ENCODE results near the gene CAPN5. TPM values are rescaled to one million over a fixed set of nuclear protein-coding genes. Genes with fewer than 3 reads are reported as not detected.

Gene CAPN5
- total and polyA plus RNA-seq, 10 of the 15 experiments (the other 5 are each of a cell fraction or from before 2014, with no cell fraction given) = 0.02 to 0.33 (median 0.07) TPM; not detected in 3

- Histone ChIP-seq H3K27ac (ENCODE audit: control insufficient read depth, insufficient read depth) (no peak overlapping the region), H3K9ac (ENCODE audit: control insufficient read depth, insufficient read depth, low read length) (no peak overlapping the region), H3K36me3 (ENCODE audit: control insufficient read depth in 2 of 2, insufficient read depth in 2 of 2, low read length in 1 of 2) (no peaks in the 10 kb centered on the region), H3K4me1 (ENCODE audit: control insufficient read depth, insufficient read depth, low read length) (no peaks in the 10 kb centered on the region), H3K79me2 (ENCODE audit: control insufficient read depth, insufficient read depth, low read length) (no peaks in the 10 kb centered on the region), H4K20me1 (ENCODE audit: control insufficient read depth, insufficient read depth) (no peaks in the 10 kb centered on the region), H3K9me3 (replicated peaks; ENCODE audit: control insufficient read depth, insufficient read depth, low read length) (no peaks in the 10 kb centered on the region), H3K27me3 (replicated peaks in 1 of 2; ENCODE audit: control insufficient read depth in 2 of 2, insufficient read depth in 2 of 2, low read length in 1 of 2) (no peaks in the 10 kb centered on the region; a peak in 2 of 4 replicates), H3K4me3 (no peak overlapping the region), H2AFZ (ENCODE audit: control insufficient read depth, low read depth, low read length) (no peak overlapping the region), H3K4me2 (ENCODE audit: control insufficient read depth, insufficient read depth) (no peak overlapping the region)
- FAIRE-seq (no peak), DNase-seq (ENCODE audit: low read depth, low spot score) (no peak), ATAC-seq (no peak)
- CTCF ChIA-PET = no interaction called here
- RAD21 ChIA-PET (ENCODE audit: unreplicated experiment) = no interaction called here
- 27% methylated on average over 10 of the region's 10 CpGs for WGBS (ENCODE audit: insufficient coverage, insufficient replicate concordance, low lambda C conversion rate, missing lambda C conversion rate)
- TF ChIP-seq, protein P1, sequence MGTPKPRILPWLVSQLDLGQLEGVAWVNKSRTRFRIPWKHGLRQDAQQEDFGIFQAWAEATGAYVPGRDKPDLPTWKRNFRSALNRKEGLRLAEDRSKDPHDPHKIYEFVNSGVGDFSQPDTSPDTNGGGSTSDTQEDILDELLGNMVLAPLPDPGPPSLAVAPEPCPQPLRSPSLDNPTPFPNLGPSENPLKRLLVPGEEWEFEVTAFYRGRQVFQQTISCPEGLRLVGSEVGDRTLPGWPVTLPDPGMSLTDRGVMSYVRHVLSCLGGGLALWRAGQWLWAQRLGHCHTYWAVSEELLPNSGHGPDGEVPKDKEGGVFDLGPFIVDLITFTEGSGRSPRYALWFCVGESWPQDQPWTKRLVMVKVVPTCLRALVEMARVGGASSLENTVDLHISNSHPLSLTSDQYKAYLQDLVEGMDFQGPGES (IDR thresholded peaks at IDR 0.05) = no peak
- intact Hi-C loops (cut with micrococcal nuclease; ENCODE audit: unreplicated experiment) = no loop called here
- in situ Hi-C loops (cut with MboI) = no loop called here
- BruUV-seq (replicated peaks) = no TSS peak
- SMC1A ChIA-PET (ENCODE audit: uncharacterized antibody, unreplicated experiment) = no interaction called here
- POLR2A ChIA-PET = no interaction called here
Observed at GRCh38 chr11:77121096-77121640, 54.4 kb downstream of the CAPN5 start.

DNA sequence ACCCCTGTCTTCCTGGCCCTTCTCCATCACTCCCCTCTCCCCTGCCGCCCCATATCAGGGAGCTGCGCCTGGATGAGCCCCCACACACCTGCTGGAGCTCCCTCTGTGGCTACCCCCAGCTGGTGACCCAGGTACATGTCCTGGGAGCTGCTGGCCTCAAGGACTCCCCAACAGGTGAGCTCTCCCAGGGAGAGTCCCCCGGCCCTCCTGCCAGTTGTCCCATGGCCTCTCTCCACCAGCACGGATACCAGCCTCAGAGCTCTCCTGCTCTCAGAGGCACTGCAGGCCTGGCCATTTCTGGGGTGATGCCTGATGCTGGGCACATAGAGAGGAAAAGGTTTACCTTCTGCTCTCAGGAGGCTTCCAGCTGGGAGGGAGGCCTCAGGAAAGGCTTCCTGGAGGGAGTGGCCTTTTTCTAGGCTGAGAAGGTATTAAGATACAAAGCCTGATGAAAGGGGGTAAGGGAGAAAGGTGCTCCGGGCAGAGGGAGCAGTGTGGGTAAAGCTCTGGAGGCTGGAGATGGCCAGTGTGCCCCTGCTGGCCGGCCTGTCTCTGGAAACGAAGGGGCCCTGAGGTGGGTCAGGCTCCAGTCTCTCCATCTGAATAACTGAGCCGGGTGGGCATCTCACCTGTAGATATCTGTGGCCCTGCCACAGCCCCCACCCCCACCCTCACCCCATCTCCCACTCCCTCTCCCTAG lies 55.3 kb downstream of the CAPN5 start:
- in situ Hi-C loops (cut with MboI) (no loop called here), intact Hi-C loops (cut with micrococcal nuclease; ENCODE audit: unreplicated experiment) (no loop called here)
- ATAC-seq = no peak
- no peak overlapping the region for H3K4me3 ChIP-seq
- H4K20me1 ChIP-seq (ENCODE audit: control insufficient read depth, insufficient read depth) = no peaks in the 10 kb centered on the region
- peaks cover 0 to 3% of the 10 kb centered on the region in 2 experiments; a peak in 3 of 4 replicates for H3K27me3 ChIP-seq (replicated peaks in 1 of 2; ENCODE audit: control insufficient read depth in 2 of 2, insufficient read depth in 2 of 2, low read length in 1 of 2)
- no peak overlapping the region for H3K4me2 ChIP-seq (ENCODE audit: control insufficient read depth, insufficient read depth)
- ChIA-PET CTCF (interaction anchor here (0.9 to 1.1 kb wide), 2 partner anchors 41 to 65 kb away, joined by 3 read pairs; no protein-coding TSS in a partner anchor), SMC1A (ENCODE audit: uncharacterized antibody, unreplicated experiment) (no interaction called here), RAD21 (ENCODE audit: unreplicated experiment) (no interaction called here), POLR2A (interaction anchor here (0.5 kb wide), 1 partner anchor 8 kb away, joined by 3 read pairs; no protein-coding TSS in a partner anchor)
- H2AFZ ChIP-seq (ENCODE audit: control insufficient read depth, low read depth, low read length) = no peak overlapping the region
- no peaks in the 10 kb centered on the region for H3K36me3 ChIP-seq (ENCODE audit: control insufficient read depth in 2 of 2, insufficient read depth in 2 of 2, low read length in 1 of 2)
- H3K4me1 ChIP-seq (ENCODE audit: control insufficient read depth, insufficient read depth, low read length) = no peaks in the 10 kb centered on the region
- no TSS peak for BruUV-seq (replicated peaks)
- no peak for DNase-seq (ENCODE audit: low read depth, low spot score)
- no peaks in the 10 kb centered on the region for H3K9me3 ChIP-seq (replicated peaks; ENCODE audit: control insufficient read depth, insufficient read depth, low read length)
- no peak overlapping the region for H3K9ac ChIP-seq (ENCODE audit: control insufficient read depth, insufficient read depth, low read length)
- no peak for FAIRE-seq
- H3K27ac ChIP-seq (ENCODE audit: control insufficient read depth, insufficient read depth) = no peak overlapping the region
- no peaks in the 10 kb centered on the region for H3K79me2 ChIP-seq (ENCODE audit: control insufficient read depth, insufficient read depth, low read length)
- 24% methylated on average over 8 of the region's 8 CpGs for WGBS (ENCODE audit: insufficient coverage, insufficient replicate concordance, low lambda C conversion rate, missing lambda C conversion rate)
- TF ChIP-seq TARDBP (IDR thresholded peaks at IDR 0.05; ENCODE audit: borderline replicate concordance) (no peak), CEBPZ (IDR thresholded peaks at IDR 0.05; ENCODE audit: low read depth, low read length) (no peak), SMAD5 (IDR thresholded peaks at IDR 0.05; ENCODE audit: low read depth) (no peak), SREBF1 (IDR thresholded peaks at IDR 0.05; ENCODE audit: low read length) (no peak), PAX8 (IDR thresholded peaks at IDR 0.05) (no peak), ZNF207 (IDR thresholded peaks at IDR 0.05; ENCODE audit: borderline replicate concordance) (no peak)
- TF ChIP-seq, protein P2, sequence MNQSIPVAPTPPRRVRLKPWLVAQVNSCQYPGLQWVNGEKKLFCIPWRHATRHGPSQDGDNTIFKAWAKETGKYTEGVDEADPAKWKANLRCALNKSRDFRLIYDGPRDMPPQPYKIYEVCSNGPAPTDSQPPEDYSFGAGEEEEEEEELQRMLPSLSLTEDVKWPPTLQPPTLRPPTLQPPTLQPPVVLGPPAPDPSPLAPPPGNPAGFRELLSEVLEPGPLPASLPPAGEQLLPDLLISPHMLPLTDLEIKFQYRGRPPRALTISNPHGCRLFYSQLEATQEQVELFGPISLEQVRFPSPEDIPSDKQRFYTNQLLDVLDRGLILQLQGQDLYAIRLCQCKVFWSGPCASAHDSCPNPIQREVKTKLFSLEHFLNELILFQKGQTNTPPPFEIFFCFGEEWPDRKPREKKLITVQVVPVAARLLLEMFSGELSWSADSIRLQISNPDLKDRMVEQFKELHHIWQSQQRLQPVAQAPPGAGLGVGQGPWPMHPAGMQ (IDR thresholded peaks at IDR 0.05; ENCODE audit: borderline replicate concordance) = no peak
